Activated CD4-positive, alpha-beta T cell treated with anti-CD3 and anti-CD28 coated beads, Interleukin-2, amount 10 ng/mL, durations not matched to agents 24 days and 14 days (primary cell): ENCODE data around the gene CELSR1. TPM values are rescaled to one million over a fixed set of nuclear protein-coding genes. Genes with fewer than 3 reads are reported as not detected.
A peak's percentile ranks its signal among the peaks of the same experiment; 100 is the strongest.

Experiments
- DNase-seq: peaks from one replicate; pipeline ENCODE4 v3.0.0; 2022
- H3K27ac Mint-ChIP-seq: one replicate; pipeline ENCODE4 v1.8.0; 2022; ENCODE audit warnings: mild to moderate bottlenecking, mixed read lengths
- H3K27me3 Mint-ChIP-seq: one replicate; pipeline ENCODE4 v1.8.0; 2022; ENCODE audit warnings: mixed read lengths
- H3K36me3 Mint-ChIP-seq: one replicate; pipeline ENCODE4 v1.8.0; 2022; ENCODE audit warnings: low read depth, mild to moderate bottlenecking, mixed read lengths
- H3K4me1 Mint-ChIP-seq: one replicate; pipeline ENCODE4 v1.8.0; 2021; ENCODE audit warnings: mixed read lengths
- H3K4me3 Mint-ChIP-seq: one replicate; pipeline ENCODE4 v1.8.0; 2022; ENCODE audit warnings: mild to moderate bottlenecking, moderate library complexity, mixed read lengths
- H3K9me3 Mint-ChIP-seq: one replicate; pipeline ENCODE4 v1.8.0; 2021; ENCODE audit warnings: mixed read lengths
- intact Hi-C: fragments of 100-400 bp; cut with micrococcal nuclease; formaldehyde crosslinking; loops from one replicate; pipeline ENCODE4 v1.15.1; 2023
- total RNA-seq: library from RNA; stranded (reverse); gene quantifications from 2 replicates; pipeline ENCODE4 v1.2.3, GENCODE V29; 2022

Gene CELSR1, protein sequence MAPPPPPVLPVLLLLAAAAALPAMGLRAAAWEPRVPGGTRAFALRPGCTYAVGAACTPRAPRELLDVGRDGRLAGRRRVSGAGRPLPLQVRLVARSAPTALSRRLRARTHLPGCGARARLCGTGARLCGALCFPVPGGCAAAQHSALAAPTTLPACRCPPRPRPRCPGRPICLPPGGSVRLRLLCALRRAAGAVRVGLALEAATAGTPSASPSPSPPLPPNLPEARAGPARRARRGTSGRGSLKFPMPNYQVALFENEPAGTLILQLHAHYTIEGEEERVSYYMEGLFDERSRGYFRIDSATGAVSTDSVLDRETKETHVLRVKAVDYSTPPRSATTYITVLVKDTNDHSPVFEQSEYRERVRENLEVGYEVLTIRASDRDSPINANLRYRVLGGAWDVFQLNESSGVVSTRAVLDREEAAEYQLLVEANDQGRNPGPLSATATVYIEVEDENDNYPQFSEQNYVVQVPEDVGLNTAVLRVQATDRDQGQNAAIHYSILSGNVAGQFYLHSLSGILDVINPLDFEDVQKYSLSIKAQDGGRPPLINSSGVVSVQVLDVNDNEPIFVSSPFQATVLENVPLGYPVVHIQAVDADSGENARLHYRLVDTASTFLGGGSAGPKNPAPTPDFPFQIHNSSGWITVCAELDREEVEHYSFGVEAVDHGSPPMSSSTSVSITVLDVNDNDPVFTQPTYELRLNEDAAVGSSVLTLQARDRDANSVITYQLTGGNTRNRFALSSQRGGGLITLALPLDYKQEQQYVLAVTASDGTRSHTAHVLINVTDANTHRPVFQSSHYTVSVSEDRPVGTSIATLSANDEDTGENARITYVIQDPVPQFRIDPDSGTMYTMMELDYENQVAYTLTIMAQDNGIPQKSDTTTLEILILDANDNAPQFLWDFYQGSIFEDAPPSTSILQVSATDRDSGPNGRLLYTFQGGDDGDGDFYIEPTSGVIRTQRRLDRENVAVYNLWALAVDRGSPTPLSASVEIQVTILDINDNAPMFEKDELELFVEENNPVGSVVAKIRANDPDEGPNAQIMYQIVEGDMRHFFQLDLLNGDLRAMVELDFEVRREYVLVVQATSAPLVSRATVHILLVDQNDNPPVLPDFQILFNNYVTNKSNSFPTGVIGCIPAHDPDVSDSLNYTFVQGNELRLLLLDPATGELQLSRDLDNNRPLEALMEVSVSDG (N-terminal part only)
- 0.36 and 0.37 TPM in 2 replicates for total RNA-seq

DNA sequence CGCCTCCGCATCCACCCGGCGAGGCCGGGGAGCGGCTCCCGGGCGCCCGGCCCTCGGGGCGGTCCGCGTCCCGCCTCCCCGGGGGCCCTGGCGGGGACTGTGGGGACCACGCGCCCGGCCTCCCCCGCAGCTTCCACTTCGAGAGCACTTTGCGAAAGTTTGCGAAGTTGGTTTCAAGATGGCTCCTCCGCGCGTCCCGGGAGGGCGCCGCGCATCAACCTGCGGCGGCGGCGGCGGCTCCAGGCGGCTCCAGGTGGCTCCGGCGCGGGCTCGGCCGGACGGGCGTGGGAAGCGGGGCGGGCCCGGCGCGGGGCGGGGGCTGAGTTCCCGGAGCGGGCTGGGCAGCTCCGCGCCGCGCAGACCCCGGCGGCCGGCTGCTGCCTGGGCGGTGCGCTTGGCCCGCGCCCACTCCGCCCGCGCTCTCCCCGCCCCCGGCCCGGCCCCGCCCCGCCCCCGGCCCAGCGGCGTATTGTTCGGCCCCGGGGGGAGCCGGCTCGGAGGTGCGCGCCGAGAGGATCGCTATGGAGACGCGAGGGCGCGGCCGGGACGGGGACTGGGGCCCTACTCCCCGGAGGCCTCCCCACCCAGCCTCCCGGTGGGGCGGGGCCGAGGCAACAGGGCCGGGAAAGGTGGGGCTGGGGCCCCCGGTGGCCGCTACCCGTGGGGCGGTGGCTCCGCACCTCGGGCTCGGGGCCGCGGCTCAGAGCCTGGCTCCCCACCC, at the start of gene CELSR1:
Gene CELSR1, minus strand, starts transcription at position 396 of the 721 bp plus-strand sequence. CDS start 450 bp downstream, outside the sequence.
- Mint-ChIP-seq H3K36me3 (no peaks in the 10 kb centered on the region), H3K4me3 (peak within 1 kb of the TSS; percentile 55), H3K9me3 (no peaks in the 10 kb centered on the region), H3K27me3 (peaks cover 41% of the 10 kb centered on the region), H3K27ac (no peak within 1 kb of the TSS), H3K4me1 (peaks cover 8% of the 10 kb centered on the region)
- intact Hi-C loops = no loop called here
- DNase-seq = peak; percentile 68

DNA sequence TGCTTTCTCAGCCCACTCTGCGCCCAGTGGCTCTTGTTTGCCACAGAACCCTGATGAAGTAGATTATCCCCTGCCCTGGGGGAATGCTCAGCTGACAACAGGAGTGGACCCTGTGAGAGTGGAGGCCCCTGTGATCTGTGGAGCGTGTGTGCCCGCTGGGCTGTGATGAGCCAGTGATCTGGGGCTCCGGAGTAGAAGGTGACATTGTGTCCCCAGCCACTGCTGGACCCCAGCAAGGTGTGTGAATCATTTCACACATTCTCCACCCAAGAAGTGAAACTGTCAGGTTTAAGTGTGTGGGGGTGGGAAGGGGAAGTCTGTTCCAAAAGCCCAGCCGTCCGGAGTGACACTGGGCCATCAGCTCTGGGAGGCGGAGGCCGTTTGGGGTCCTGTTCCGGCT, 49.6 kb upstream of the CELSR1 start:
- Mint-ChIP-seq H3K27ac (peak overlapping the region; percentile 68), H3K4me1 (peaks cover 34% of the 10 kb centered on the region), H3K4me3 (peak overlapping the region; percentile 76), H3K36me3 (no peaks in the 10 kb centered on the region), H3K27me3 (no peaks in the 10 kb centered on the region), H3K9me3 (no peaks in the 10 kb centered on the region)
- intact Hi-C loops = no loop called here
- DNase-seq = peak; percentile 66

DNA sequence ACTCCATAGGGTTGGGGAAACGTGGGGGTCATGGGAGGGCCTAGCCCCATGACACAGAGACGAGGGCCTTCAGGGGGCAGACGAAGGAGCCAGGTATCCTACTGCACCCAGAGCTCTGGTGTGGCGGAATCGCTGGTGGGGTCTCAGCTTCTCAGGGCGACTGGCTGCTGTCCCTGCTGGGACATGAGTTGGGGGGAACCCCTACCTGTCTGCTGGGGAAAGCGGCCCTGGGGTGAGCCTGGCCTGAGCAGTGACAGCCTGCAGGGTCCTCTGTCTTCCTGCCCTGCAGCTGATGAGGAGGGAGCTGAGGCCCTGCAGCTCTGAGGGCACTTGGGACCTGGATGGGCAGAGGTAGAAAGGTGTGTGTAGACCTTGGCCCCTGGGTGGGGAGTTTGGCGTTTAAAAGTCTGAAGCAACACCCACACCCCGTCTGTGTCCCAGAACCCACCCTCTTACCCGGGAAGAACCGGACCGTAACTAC, 49.2 kb upstream of the CELSR1 start:
- Mint-ChIP-seq H3K27ac (peak overlapping the region; percentile 68), H3K4me1 (peaks cover 35% of the 10 kb centered on the region), H3K27me3 (no peaks in the 10 kb centered on the region), H3K9me3 (no peaks in the 10 kb centered on the region), H3K4me3 (peak overlapping the region; percentile 76), H3K36me3 (no peaks in the 10 kb centered on the region)
- intact Hi-C loops = no loop called here
- DNase-seq = no peak

DNA sequence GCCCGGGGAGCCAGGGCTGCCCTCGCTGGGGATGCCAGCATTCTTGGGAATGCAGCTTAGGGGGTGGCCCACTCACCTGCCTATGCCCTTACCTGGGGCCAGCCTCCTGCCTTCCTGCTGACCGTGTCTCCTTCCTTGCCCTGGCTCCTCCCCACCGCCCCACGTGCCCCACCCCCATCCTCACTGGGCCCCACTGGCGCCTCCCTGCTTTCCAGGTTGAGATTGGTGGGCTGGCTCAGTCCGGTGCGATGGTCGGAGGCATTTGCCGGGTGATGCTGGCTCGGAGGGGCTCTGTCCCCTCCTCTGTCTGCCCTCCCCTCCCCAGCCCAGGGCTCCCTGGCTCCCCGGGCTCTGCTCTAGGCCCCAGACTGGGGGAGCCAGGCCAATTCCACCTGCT, 48.7 kb upstream of the CELSR1 start:
- Mint-ChIP-seq H3K27me3 (no peaks in the 10 kb centered on the region), H3K4me3 (no peak overlapping the region), H3K9me3 (no peaks in the 10 kb centered on the region), H3K4me1 (peaks cover 36% of the 10 kb centered on the region), H3K36me3 (no peaks in the 10 kb centered on the region), H3K27ac (no peak overlapping the region)
- intact Hi-C loops = no loop called here
- DNase-seq = no peak

DNA sequence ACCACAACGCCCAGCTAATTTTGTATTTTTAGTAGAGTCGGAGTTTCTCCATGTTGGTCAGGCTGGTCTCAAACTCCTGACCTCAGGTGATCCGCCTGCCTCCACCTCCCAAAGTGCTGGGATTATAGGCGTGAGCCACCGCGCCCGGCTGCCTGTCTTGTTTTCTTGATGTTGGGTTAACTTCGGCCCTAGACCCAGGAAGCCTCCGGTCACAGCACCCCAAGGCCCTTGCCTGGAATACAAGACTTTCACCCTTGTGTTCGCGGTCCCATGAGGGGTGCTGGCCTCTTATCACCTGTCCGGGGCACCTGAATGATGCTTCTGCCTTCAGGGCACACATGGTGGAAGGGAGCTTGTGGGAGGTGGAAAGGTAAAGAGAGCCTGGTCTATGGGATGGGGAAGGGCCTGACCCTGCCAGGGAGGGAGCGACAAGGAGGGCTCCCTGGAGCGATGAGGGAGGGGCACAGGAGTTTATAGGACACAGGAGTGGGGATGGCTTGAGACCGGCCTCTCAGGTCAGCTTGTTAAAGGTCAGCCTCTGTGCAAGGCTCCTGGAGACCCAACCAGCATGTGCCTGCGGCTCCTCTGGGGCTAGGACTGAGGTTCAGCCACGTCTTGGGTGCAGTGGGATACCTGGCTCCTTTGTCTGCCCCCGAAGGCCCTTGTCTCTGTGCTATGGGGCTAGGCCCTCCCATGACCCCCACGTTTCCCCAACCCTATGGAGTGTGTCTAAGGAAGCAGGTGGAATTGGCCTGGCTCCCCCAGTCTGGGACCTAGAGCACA, 48.1 kb upstream of the CELSR1 start:
- Mint-ChIP-seq H3K4me1 (peaks cover 35% of the 10 kb centered on the region), H3K27ac (peak overlapping the region; percentile 26), H3K4me3 (no peak overlapping the region), H3K27me3 (no peaks in the 10 kb centered on the region), H3K9me3 (no peaks in the 10 kb centered on the region), H3K36me3 (no peaks in the 10 kb centered on the region)
- intact Hi-C loops = no loop called here
- DNase-seq = no peak

DNA sequence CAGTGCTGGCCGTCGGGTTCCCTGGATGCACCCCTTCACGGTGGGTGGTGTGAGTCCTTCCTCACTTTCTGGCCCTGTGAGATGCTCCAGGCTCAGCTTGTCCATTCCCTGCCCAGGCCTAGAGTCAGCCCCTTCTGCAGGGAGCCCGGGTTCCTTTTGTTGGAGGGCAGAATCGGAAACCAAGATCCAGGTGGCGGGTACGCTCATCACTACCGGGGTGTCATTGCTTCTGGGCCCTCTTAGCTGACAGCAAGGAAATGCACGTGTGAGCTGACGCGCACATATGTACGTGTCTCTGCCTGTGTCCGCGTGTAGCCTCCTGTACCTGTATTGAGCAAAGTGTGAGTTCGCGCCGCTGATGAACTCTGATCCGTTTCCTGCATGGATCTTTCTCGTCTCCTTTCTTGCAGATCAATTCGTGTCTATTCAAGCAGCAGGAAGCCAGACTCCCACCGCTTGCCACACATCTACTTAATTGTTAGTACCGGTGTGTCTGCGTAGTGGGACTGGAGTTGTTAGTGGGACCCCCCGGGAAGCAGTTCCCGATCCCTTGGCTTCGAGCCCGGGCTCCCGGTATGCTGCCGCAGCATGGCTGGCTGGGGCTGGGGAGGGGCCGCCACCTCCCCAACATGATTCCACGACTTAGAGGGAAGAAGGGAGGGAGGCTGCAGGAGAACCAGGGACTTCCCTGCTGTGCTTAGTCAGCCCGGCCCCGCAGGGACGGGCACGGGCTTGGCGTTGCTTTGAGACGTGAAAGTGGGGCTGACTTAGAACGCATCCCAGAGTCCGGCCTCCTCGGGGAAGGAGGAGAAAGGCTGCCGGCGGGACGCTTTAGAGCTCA, 46.9 kb upstream of the CELSR1 start:
- Mint-ChIP-seq H3K9me3 (no peaks in the 10 kb centered on the region), H3K36me3 (peaks cover under 1% of the 10 kb centered on the region), H3K4me1 (peaks cover 45% of the 10 kb centered on the region), H3K27ac (no peak overlapping the region), H3K27me3 (no peaks in the 10 kb centered on the region), H3K4me3 (no peak overlapping the region)
- DNase-seq = no peak
- intact Hi-C loops = no loop called here

DNA sequence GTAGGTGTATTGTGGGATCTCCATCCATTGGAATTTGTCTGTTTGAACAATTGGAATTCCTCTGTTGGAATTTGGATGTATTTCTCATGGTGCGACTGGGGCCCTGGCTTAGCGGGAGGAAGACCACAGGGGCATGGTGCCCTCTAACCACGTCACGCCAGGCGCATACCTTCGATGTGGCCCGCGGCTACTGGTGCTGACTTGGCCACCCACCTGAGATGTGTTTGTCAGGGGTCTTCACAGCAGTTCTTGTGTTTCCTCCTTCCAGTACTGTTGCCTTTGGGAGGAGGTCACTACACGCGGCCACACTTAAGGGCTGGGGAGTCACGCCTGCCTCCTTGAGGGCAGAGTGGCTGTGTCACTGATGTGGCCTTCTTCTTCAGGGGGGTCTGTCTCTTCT, 46.2 kb upstream of the CELSR1 start:
- Mint-ChIP-seq H3K9me3 (no peaks in the 10 kb centered on the region), H3K4me1 (peaks cover 50% of the 10 kb centered on the region), H3K36me3 (peaks cover 2% of the 10 kb centered on the region), H3K27me3 (no peaks in the 10 kb centered on the region), H3K4me3 (no peak overlapping the region), H3K27ac (no peak overlapping the region)
- DNase-seq = no peak
- intact Hi-C loops = no loop called here

DNA sequence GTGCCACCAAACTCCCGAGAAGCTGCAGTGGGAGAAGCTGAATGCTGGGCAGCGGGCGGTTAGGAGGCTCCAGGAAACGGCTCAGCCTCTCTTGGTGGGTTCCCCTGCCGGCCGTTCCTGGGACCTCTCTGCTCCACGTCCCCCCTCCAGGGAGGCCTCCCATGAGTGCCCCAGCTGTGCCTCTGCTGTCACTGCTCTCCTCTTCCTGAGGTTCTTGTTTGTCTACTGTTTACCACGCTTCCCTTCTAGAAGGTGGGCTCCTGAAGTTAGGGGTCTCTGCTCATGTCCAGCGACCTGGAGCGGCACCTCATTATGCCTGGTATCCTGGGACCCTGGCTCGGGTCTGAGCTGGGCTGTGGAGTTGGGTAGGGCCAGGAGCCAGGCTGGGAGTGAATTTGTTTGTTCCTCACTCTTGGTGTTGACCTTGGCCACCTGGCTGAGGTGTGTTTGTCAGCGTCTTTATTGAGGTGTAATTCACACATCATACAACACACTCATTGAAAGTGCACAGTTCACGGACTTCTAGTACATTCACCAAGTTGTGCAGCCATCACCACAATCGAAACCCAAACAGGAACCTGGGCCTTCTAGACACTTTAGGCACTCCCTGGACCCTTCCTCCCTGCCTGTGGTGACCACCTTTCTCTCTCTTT, 45.0 kb upstream of the CELSR1 start:
- no peak for DNase-seq
- Mint-ChIP-seq H3K4me3 (no peak overlapping the region), H3K27me3 (no peaks in the 10 kb centered on the region), H3K9me3 (no peaks in the 10 kb centered on the region), H3K27ac (no peak overlapping the region), H3K36me3 (peaks cover 4% of the 10 kb centered on the region), H3K4me1 (peaks cover 50% of the 10 kb centered on the region)
- intact Hi-C loops = no loop called here

DNA sequence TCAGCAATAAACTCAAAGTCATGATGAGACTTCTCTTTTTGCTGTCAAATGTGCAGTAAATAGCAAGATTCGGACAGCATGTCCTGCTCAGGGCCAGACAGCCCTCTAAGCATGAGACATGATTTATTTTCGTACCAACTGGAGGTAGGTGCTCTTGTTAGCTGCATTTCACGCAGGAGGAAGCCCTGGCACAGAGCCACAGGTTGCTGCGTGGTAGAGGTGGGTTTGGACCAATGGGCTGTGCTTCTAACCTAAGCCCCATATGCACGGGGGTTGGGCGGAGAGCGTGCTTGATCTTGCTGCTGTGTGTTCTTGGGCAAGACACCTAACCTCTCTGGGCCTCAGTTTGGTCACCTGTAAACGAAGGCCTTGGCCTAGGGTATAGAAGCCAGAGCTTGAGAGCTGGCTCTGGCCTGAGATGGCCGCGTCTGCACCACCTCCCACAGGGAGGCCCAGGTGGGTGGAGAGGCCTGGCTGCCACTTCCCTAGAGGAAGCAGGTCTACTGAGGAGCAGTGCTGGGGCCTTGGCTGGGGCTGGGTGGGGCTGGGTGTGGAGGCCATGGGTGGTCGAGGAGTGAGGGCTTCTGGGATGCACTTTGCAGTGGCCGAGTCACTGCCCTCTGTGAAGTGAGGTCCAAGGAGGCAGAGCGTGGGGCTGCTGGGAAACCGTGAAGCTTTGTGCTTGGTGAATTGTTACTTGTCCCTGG, 44.3 kb upstream of the CELSR1 start:
- Mint-ChIP-seq H3K4me3 (no peak overlapping the region), H3K4me1 (peaks cover 43% of the 10 kb centered on the region), H3K27me3 (no peaks in the 10 kb centered on the region), H3K9me3 (no peaks in the 10 kb centered on the region), H3K27ac (no peak overlapping the region), H3K36me3 (peaks cover 4% of the 10 kb centered on the region)
- intact Hi-C loops = no loop called here
- no peak for DNase-seq

DNA sequence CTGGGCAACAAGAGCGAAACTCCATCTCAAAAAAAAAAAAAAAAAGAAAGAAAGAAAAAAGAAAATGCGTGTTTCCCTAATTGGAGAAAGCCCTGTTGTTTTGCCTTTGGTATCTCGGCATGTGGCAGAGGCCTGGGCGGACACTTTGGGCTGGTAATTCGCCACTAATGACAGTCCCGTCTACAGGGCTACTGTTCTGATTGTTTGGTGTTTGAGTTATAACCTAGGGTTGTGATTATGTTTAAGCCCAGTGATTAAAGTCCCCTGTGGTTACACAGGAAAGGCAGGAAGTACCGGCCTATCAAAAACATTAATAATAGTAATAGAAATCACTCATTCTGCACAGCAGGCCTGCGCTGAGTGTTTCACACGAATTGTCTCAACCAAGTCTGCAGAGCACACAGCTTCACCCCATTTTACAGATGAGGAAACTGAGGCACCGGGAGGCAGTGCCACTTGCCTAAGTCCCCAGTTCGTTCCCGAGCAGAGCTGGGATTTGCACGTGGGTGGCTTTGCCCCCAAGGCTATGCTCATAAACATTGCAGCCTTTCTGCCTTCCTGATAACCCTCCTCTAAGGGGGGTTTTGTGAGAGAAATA, 43.6 kb upstream of the CELSR1 start:
- Mint-ChIP-seq H3K4me3 (no peak overlapping the region), H3K27ac (no peak overlapping the region), H3K36me3 (peaks cover 4% of the 10 kb centered on the region), H3K4me1 (peaks cover 43% of the 10 kb centered on the region), H3K9me3 (no peaks in the 10 kb centered on the region), H3K27me3 (no peaks in the 10 kb centered on the region)
- intact Hi-C loops = no loop called here
- no peak for DNase-seq
